WTC11 (cell line): ENCODE data around the gene TAS2R43. TPM values are rescaled to one million over a fixed set of nuclear protein-coding genes. Genes with fewer than 3 reads are reported as not detected.

Source experiments
- ATAC-seq: fragments of 200-7000 bp; cut with Tn5 transposase; 2 replicates; pipeline ENCODE4 v1.10.0; 2021; ENCODE audit warnings: mild to moderate bottlenecking, moderate library complexity
- CTCF ChIA-PET: fragments of 300-600 bp; sonication (Branson Sonifier 250); formaldehyde crosslinking; loops from one replicate; lab custom pipeline; 2021; ENCODE audit warnings: antibody characterized with exemption; lab: Charles Lee
- POLR2A ChIA-PET: fragments of 350-600 bp; sonication (Branson Sonifier 250); formaldehyde crosslinking; loops from one replicate; lab custom pipeline; 2021; ENCODE audit warnings: antibody characterized with exemption; lab: Charles Lee
- DNase-seq: peaks from one replicate; pipeline ENCODE4 v3.0.0; 2021; ENCODE audit warnings: low spot score
- H3K27ac Mint-ChIP-seq: 2 replicates; pipeline ENCODE4 v1.8.0; 2021; ENCODE audit warnings: mixed read lengths
- H3K27me3 Mint-ChIP-seq: 2 replicates; pipeline ENCODE4 v1.8.0; 2021; ENCODE audit warnings: low read depth, mild to moderate bottlenecking, moderate library complexity, mixed read lengths
- H3K36me3 Mint-ChIP-seq: 2 replicates; pipeline ENCODE4 v1.8.0; 2021; ENCODE audit warnings: mixed read lengths
- H3K4me1 Mint-ChIP-seq: 2 replicates; pipeline ENCODE4 v1.8.0; 2022; ENCODE audit warnings: mixed read lengths
- H3K4me3 Mint-ChIP-seq: 2 replicates; pipeline ENCODE4 v1.8.0; 2021; ENCODE audit warnings: mild to moderate bottlenecking, moderate library complexity, mixed read lengths
- H3K9me3 Mint-ChIP-seq: 2 replicates; pipeline ENCODE4 v1.8.0; 2021; ENCODE audit warnings: mixed read lengths
- ATF1 ChIP-seq: sonication (generic); formaldehyde crosslinking; IDR thresholded peaks from 2 replicates; pipeline ENCODE4 v1.8.1; 2023; ENCODE audit warnings: mild to moderate bottlenecking, moderate library complexity, missing genetic modification reagents
- ELF4 ChIP-seq: sonication (generic); formaldehyde crosslinking; IDR thresholded peaks from 2 replicates; pipeline ENCODE4 v1.8.1; 2022; ENCODE audit warnings: low read depth, mild to moderate bottlenecking, moderate library complexity, missing genetic modification reagents
- EMX1 ChIP-seq: fragments of 250-450 bp; sonication (Bioruptor Pico); IDR thresholded peaks from 2 replicates; pipeline ENCODE4 v1.8.0; 2021; ENCODE audit warnings: mild to moderate bottlenecking
- KAT7 ChIP-seq: sonication (generic); formaldehyde crosslinking; IDR thresholded peaks from 2 replicates; pipeline ENCODE4 v1.8.1; 2023; ENCODE audit warnings: missing genetic modification reagents, mild to moderate bottlenecking, borderline replicate concordance
- NFE2L1 ChIP-seq: sonication (generic); formaldehyde crosslinking; IDR thresholded peaks from 2 replicates; pipeline ENCODE4 v1.8.1; 2023; ENCODE audit warnings: missing genetic modification reagents
- PRRX2 ChIP-seq: fragments of 250-450 bp; sonication (Bioruptor Pico); IDR thresholded peaks from 2 replicates; pipeline ENCODE4 v1.8.0; 2021; ENCODE audit warnings: mild to moderate bottlenecking
- RORB ChIP-seq: fragments of 250-450 bp; sonication (Bioruptor Pico); IDR thresholded peaks from 2 replicates; pipeline ENCODE4 v1.9.0; 2021; ENCODE audit warnings: mild to moderate bottlenecking
- ZNF396 ChIP-seq: fragments of 250-450 bp; sonication (Bioruptor Pico); IDR thresholded peaks from 2 replicates; pipeline ENCODE4 v1.8.0; 2021; ENCODE audit warnings: mild to moderate bottlenecking, moderate library complexity, borderline replicate concordance
- total RNA-seq: library from RNA; stranded (reverse); gene quantifications from 3 replicates; pipeline ENCODE4 v1.2.3, GENCODE V29; 2021
- TF ChIP-seq, protein P1 (sequence below): sonication (generic); formaldehyde crosslinking; conservative IDR thresholded peaks from 2 replicates; pipeline ENCODE4 v1.8.1; 2023; ENCODE audit warnings: mild to moderate bottlenecking, low read depth, missing genetic modification reagents, moderate library complexity
- TF ChIP-seq, protein P2 (sequence below): sonication (generic); formaldehyde crosslinking; IDR thresholded peaks from 2 replicates; pipeline ENCODE4 v1.8.0; 2023; ENCODE audit warnings: missing genetic modification reagents, mild to moderate bottlenecking, borderline replicate concordance
- TF ChIP-seq, protein P3 (sequence below): sonication (generic); formaldehyde crosslinking; IDR thresholded peaks from 2 replicates; pipeline ENCODE4 v1.8.1; 2023; ENCODE audit warnings: mild to moderate bottlenecking, missing genetic modification reagents, moderate library complexity
- TF ChIP-seq, protein P4 (sequence below): fragments of 250-450 bp; sonication (Bioruptor Pico); IDR thresholded peaks from 2 replicates; pipeline ENCODE4 v1.9.0; 2021; ENCODE audit warnings: mild to moderate bottlenecking
- TF ChIP-seq, protein P5 (sequence below): fragments of 250-450 bp; sonication (Bioruptor Pico); IDR thresholded peaks from 2 replicates; pipeline ENCODE4 v2.1.2; 2022; ENCODE audit warnings: mild to moderate bottlenecking, moderate library complexity
- TF ChIP-seq, protein P6 (sequence below): fragments of 250-450 bp; sonication (Bioruptor Pico); IDR thresholded peaks from 2 replicates; pipeline ENCODE4 v1.8.0; 2021; ENCODE audit warnings: mild to moderate bottlenecking
- TF ChIP-seq, protein P7 (sequence below): sonication (generic); formaldehyde crosslinking; IDR thresholded peaks from 2 replicates; pipeline ENCODE4 v1.8.0; 2022; ENCODE audit warnings: mild to moderate bottlenecking, missing genetic modification reagents
- TF ChIP-seq, protein P8 (sequence below): sonication (generic); formaldehyde crosslinking; IDR thresholded peaks from 2 replicates; pipeline ENCODE4 v1.8.1; 2022; ENCODE audit warnings: mild to moderate bottlenecking, missing genetic modification reagents, moderate library complexity, borderline replicate concordance
- TF ChIP-seq, protein P9 (sequence below): sonication (generic); formaldehyde crosslinking; IDR thresholded peaks from 2 replicates; pipeline ENCODE4 v1.8.0; 2022; ENCODE audit warnings: mild to moderate bottlenecking, missing genetic modification reagents

Gene TAS2R43
- total RNA-seq, 1 experiment from 2014 or later, result 0.28 TPM

DNA sequence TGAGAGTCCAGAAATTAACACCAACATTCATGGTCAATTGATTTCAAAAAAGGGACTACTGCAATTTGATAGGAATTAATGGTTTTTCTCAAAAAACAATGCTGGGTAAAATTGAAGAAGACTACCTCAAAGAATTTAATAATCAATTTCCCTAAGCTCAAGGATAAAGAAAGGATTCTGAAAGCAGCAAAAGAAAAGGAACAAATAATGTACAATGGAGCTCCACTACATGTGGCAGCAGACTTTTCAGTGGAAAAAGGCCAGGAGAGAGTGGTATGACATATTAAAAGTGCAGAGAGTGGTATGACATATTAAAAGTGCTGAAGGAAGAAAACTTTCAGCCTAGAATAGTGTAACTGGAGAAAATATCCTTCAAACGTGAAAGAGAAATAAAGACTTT, 15.6 kb upstream of the TAS2R43 start:
- POLR2A ChIA-PET, result no interaction called here
- H3K4me1 Mint-ChIP-seq, result peaks cover 8% of the 10 kb centered on the region
- no peak overlapping the region for H3K27ac Mint-ChIP-seq
- H3K9me3 Mint-ChIP-seq, result peaks cover 43% of the 10 kb centered on the region
- no peaks in the 10 kb centered on the region for H3K27me3 Mint-ChIP-seq
- peaks cover 59% of the 10 kb centered on the region for H3K36me3 Mint-ChIP-seq
- DNase-seq (no peak), ATAC-seq (no peak)
- CTCF ChIA-PET, result interaction anchor here (0.9 kb wide), 1 partner anchor 91 kb away, joined by 5 read pairs; no protein-coding TSS in a partner anchor
- H3K4me3 Mint-ChIP-seq, result no peak overlapping the region
- TF ChIP-seq, protein P1, sequence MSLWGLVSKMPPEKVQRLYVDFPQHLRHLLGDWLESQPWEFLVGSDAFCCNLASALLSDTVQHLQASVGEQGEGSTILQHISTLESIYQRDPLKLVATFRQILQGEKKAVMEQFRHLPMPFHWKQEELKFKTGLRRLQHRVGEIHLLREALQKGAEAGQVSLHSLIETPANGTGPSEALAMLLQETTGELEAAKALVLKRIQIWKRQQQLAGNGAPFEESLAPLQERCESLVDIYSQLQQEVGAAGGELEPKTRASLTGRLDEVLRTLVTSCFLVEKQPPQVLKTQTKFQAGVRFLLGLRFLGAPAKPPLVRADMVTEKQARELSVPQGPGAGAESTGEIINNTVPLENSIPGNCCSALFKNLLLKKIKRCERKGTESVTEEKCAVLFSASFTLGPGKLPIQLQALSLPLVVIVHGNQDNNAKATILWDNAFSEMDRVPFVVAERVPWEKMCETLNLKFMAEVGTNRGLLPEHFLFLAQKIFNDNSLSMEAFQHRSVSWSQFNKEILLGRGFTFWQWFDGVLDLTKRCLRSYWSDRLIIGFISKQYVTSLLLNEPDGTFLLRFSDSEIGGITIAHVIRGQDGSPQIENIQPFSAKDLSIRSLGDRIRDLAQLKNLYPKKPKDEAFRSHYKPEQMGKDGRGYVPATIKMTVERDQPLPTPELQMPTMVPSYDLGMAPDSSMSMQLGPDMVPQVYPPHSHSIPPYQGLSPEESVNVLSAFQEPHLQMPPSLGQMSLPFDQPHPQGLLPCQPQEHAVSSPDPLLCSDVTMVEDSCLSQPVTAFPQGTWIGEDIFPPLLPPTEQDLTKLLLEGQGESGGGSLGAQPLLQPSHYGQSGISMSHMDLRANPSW (CRISPR knock-in tag), result no peak
- TF ChIP-seq ELF4 (CRISPR knock-in tag) (no peak), ZNF396 (CRISPR knock-in tag) (no peak), EMX1 (no peak), ATF1 (CRISPR knock-in tag) (no peak), KAT7 (no peak), PRRX2 (no peak), RORB (CRISPR knock-in tag) (no peak), NFE2L1 (CRISPR knock-in tag) (no peak)
- TF ChIP-seq, protein P2, sequence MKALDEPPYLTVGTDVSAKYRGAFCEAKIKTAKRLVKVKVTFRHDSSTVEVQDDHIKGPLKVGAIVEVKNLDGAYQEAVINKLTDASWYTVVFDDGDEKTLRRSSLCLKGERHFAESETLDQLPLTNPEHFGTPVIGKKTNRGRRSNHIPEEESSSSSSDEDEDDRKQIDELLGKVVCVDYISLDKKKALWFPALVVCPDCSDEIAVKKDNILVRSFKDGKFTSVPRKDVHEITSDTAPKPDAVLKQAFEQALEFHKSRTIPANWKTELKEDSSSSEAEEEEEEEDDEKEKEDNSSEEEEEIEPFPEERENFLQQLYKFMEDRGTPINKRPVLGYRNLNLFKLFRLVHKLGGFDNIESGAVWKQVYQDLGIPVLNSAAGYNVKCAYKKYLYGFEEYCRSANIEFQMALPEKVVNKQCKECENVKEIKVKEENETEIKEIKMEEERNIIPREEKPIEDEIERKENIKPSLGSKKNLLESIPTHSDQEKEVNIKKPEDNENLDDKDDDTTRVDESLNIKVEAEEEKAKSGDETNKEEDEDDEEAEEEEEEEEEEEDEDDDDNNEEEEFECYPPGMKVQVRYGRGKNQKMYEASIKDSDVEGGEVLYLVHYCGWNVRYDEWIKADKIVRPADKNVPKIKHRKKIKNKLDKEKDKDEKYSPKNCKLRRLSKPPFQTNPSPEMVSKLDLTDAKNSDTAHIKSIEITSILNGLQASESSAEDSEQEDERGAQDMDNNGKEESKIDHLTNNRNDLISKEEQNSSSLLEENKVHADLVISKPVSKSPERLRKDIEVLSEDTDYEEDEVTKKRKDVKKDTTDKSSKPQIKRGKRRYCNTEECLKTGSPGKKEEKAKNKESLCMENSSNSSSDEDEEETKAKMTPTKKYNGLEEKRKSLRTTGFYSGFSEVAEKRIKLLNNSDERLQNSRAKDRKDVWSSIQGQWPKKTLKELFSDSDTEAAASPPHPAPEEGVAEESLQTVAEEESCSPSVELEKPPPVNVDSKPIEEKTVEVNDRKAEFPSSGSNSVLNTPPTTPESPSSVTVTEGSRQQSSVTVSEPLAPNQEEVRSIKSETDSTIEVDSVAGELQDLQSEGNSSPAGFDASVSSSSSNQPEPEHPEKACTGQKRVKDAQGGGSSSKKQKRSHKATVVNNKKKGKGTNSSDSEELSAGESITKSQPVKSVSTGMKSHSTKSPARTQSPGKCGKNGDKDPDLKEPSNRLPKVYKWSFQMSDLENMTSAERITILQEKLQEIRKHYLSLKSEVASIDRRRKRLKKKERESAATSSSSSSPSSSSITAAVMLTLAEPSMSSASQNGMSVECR (CRISPR knock-in tag), result no peak
- TF ChIP-seq, protein P3, sequence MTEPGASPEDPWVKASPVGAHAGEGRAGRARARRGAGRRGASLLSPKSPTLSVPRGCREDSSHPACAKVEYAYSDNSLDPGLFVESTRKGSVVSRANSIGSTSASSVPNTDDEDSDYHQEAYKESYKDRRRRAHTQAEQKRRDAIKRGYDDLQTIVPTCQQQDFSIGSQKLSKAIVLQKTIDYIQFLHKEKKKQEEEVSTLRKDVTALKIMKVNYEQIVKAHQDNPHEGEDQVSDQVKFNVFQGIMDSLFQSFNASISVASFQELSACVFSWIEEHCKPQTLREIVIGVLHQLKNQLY, result no peak
- TF ChIP-seq, protein P4, sequence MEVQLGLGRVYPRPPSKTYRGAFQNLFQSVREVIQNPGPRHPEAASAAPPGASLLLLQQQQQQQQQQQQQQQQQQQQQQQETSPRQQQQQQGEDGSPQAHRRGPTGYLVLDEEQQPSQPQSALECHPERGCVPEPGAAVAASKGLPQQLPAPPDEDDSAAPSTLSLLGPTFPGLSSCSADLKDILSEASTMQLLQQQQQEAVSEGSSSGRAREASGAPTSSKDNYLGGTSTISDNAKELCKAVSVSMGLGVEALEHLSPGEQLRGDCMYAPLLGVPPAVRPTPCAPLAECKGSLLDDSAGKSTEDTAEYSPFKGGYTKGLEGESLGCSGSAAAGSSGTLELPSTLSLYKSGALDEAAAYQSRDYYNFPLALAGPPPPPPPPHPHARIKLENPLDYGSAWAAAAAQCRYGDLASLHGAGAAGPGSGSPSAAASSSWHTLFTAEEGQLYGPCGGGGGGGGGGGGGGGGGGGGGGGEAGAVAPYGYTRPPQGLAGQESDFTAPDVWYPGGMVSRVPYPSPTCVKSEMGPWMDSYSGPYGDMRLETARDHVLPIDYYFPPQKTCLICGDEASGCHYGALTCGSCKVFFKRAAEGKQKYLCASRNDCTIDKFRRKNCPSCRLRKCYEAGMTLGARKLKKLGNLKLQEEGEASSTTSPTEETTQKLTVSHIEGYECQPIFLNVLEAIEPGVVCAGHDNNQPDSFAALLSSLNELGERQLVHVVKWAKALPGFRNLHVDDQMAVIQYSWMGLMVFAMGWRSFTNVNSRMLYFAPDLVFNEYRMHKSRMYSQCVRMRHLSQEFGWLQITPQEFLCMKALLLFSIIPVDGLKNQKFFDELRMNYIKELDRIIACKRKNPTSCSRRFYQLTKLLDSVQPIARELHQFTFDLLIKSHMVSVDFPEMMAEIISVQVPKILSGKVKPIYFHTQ (CRISPR knock-in tag), result no peak
- TF ChIP-seq, protein P5, sequence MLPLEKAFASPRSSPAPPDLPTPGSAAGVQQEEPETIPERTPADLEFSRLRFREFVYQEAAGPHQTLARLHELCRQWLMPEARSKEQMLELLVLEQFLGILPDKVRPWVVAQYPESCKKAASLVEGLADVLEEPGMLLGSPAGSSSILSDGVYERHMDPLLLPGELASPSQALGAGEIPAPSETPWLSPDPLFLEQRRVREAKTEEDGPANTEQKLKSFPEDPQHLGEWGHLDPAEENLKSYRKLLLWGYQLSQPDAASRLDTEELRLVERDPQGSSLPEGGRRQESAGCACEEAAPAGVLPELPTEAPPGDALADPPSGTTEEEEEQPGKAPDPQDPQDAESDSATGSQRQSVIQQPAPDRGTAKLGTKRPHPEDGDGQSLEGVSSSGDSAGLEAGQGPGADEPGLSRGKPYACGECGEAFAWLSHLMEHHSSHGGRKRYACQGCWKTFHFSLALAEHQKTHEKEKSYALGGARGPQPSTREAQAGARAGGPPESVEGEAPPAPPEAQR, result no peak
- TF ChIP-seq, protein P6, sequence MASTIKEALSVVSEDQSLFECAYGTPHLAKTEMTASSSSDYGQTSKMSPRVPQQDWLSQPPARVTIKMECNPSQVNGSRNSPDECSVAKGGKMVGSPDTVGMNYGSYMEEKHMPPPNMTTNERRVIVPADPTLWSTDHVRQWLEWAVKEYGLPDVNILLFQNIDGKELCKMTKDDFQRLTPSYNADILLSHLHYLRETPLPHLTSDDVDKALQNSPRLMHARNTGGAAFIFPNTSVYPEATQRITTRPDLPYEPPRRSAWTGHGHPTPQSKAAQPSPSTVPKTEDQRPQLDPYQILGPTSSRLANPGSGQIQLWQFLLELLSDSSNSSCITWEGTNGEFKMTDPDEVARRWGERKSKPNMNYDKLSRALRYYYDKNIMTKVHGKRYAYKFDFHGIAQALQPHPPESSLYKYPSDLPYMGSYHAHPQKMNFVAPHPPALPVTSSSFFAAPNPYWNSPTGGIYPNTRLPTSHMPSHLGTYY (CRISPR knock-in tag), result no peak
- TF ChIP-seq, protein P7, sequence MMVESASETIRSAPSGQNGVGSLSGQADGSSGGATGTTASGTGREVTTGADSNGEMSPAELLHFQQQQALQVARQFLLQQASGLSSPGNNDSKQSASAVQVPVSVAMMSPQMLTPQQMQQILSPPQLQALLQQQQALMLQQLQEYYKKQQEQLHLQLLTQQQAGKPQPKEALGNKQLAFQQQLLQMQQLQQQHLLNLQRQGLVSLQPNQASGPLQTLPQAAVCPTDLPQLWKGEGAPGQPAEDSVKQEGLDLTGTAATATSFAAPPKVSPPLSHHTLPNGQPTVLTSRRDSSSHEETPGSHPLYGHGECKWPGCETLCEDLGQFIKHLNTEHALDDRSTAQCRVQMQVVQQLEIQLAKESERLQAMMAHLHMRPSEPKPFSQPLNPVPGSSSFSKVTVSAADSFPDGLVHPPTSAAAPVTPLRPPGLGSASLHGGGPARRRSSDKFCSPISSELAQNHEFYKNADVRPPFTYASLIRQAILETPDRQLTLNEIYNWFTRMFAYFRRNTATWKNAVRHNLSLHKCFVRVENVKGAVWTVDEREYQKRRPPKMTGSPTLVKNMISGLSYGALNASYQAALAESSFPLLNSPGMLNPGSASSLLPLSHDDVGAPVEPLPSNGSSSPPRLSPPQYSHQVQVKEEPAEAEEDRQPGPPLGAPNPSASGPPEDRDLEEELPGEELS (CRISPR knock-in tag), result no peak
- TF ChIP-seq, protein P8, sequence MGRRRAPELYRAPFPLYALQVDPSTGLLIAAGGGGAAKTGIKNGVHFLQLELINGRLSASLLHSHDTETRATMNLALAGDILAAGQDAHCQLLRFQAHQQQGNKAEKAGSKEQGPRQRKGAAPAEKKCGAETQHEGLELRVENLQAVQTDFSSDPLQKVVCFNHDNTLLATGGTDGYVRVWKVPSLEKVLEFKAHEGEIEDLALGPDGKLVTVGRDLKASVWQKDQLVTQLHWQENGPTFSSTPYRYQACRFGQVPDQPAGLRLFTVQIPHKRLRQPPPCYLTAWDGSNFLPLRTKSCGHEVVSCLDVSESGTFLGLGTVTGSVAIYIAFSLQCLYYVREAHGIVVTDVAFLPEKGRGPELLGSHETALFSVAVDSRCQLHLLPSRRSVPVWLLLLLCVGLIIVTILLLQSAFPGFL (CRISPR knock-in tag), result no peak
- TF ChIP-seq, protein P9, sequence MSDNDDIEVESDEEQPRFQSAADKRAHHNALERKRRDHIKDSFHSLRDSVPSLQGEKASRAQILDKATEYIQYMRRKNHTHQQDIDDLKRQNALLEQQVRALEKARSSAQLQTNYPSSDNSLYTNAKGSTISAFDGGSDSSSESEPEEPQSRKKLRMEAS (CRISPR knock-in tag), result no peak
